Stomach (tissue), 9 donors: ENCODE results near the gene PKHD1. TPM values are rescaled to one million over a fixed set of nuclear protein-coding genes. Genes with fewer than 3 reads are reported as not detected.

ENCODE experiments used
- DNase-seq, 2 donors: peaks; one replicate each; pipeline versions ENCODE4 v3.0.0 to v3.0.0-alpha.2; 2013 to 2019
- H3K27ac ChIP-seq, 5 donors: fragments of 200-600 bp in 4 of 5; sonication (generic) in 4 of 5; one replicate each; pipeline ENCODE4 v1.5.1; 2013 to 2019; ENCODE audit warnings: mild to moderate bottlenecking in 1 of 5, moderate library complexity in 1 of 5
- H3K27me3 ChIP-seq, 3 donors: fragments of 200-600 bp; sonication (generic); one replicate each; pipeline ENCODE4 v1.5.1; 2017 to 2019; ENCODE audit warnings: mixed run types in 1 of 3
- H3K36me3 ChIP-seq, 4 donors: fragments of 200-600 bp; sonication (generic); 1 replicate in 3 of 4; 2 replicates in 1 of 4; pipeline ENCODE4 v1.5.1; 2016 to 2019
- H3K4me1 ChIP-seq, 4 donors: fragments of 200-600 bp; sonication (generic); one replicate each; pipeline ENCODE4 v1.5.1; 2016 to 2019
- H3K4me3 ChIP-seq, 4 donors: fragments of 200-600 bp; sonication (generic) in 3 of 4; one replicate each; pipeline ENCODE4 v1.5.1; 2016 to 2019; ENCODE audit warnings: mild to moderate bottlenecking in 1 of 4
- H3K9me3 ChIP-seq, 4 donors: fragments of 200-600 bp; sonication (generic); one replicate each; pipeline ENCODE4 v1.5.1; 2016 to 2019
- CTCF ChIP-seq, 7 experiments: fragments of 450-650 bp in 4 of 7; fragments of 200-600 bp in 3 of 7; sonication (generic) in 3 of 7; IDR thresholded peaks; one replicate each; pipeline ENCODE4 v1.5.1; 2016 to 2019; ENCODE audit warnings: antibody characterized with exemption in 7 of 7, control low read depth in 2 of 7, mild to moderate bottlenecking in 1 of 7
- EP300 ChIP-seq: sonication (generic); formaldehyde crosslinking; IDR thresholded peaks from one replicate; pipeline ENCODE4 v1.6.1; 2017; ENCODE audit warnings: antibody characterized with exemption
- POLR2A ChIP-seq, 4 donors: fragments of 450-650 bp; IDR thresholded peaks; one replicate each; pipeline ENCODE4 v1.6.1; 2016; ENCODE audit warnings: antibody characterized with exemption in 4 of 4, control low read depth in 2 of 4, mild to moderate bottlenecking in 1 of 4, moderate library complexity in 1 of 4
- POLR2AphosphoS5 ChIP-seq, 3 donors: sonication (generic); formaldehyde crosslinking; IDR thresholded peaks; one replicate each; pipeline ENCODE4 v1.6.1; 2016; ENCODE audit warnings: antibody characterized with exemption in 3 of 3
- WGBS, 5 donors: extraction: QIAGEN DNeasy Blood & Tissue Kit in 3 of 5; methylation state at CpG; one replicate each; pipeline versions ENCODE4 v1.1.5 to v1.1.7; 2013 to 2018; 5-methylcytosine and 5-hydroxymethylcytosine counted together
- intact Hi-C: fragments of 100-400 bp; cut with DNase I; formaldehyde crosslinking; loops from one replicate; pipeline ENCODE4 v1.15.1; 2023; ENCODE audit warnings: low total_unique reads
- polyA plus RNA-seq, 3 donors: library from polyadenylated mRNA; stranded (reverse); fragments of 200-250 nt; gene quantifications; one replicate each; pipeline ENCODE4 v1.2.3, GENCODE V29; 2013
- total RNA-seq, 5 donors: library from RNA; depleted of rRNA; stranded (reverse); fragments of >200 nt; gene quantifications; one replicate each; pipeline versions ENCODE4 v1.1.0 to v1.2.3, GENCODE V29; 2014 to 2016
- donor health status: healthy with polysubstance abuse.
- donor health status: Bipolar disorder and iron deficiency.
- donor health status: healthy.

PKHD1 gene
- total and polyA plus RNA-seq, 8 donors: 0.19 to 19.2 (median 4.6) TPM; not detected in 2

DNA sequence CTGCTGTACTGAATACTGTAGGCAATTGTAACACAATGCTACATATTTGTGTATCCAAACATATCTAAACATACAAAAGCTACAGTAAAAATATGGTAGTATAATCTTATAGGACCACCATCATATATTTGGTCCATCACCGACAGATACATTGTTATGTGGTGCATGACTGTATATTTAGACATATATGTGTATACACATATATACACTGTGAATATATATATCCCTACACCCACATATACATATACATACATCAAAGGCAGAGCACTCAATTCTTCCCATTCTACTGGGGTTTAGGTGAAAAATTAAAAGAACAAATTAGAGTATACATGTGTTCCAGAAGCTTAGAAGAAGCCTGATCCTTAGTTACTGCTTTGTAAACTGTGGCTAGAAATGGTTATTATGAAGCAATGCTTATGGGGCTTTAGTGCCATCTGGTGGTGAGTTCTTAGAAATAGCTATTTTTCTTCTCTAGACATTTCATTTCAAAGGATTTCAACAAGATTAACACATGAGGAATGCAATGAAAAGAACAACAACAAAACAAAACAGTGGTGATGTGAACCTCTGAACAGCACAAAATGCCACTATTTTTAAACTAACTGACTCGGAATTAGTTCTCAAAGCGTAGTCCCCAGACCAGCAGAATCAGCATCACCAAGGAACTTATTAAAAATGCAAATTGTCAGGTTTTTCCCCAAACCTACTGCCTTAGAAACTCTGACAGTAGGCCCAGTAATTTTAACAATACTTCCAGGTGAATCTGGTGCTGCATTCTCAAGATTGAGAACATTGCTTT is 38.0 kb downstream of the PKHD1 start:
- intact Hi-C loops: no loop called here

GRCh38 chr6:52046456-52046855 is 41.0 kb downstream of the PKHD1 start:
- Histone ChIP-seq H3K27ac (no peak overlapping the region), H3K9me3 (no peaks in the 10 kb centered on the region), H3K27me3 (no peaks in the 10 kb centered on the region), H3K36me3 (no peaks in the 10 kb centered on the region), H3K4me3 (no peak overlapping the region), H3K4me1 (no peaks in the 10 kb centered on the region)
- DNase-seq: no peak
- intact Hi-C loops: no loop called here
- TF ChIP-seq POLR2A (IDR thresholded peaks at IDR 0.05): no peak
- TF ChIP-seq CTCF (IDR thresholded peaks at IDR 0.05): no peak
- no peak for TF ChIP-seq POLR2AphosphoS5 (IDR thresholded peaks at IDR 0.05)
- no peak for TF ChIP-seq EP300
- 0 to 47% (median 21%) methylated on average over 1 of the region's 1 CpG for WGBS, 5 donors

More for the DNA sequence above, 38.0 kb downstream of the PKHD1 start:
- H3K4me1 ChIP-seq: no peaks in the 10 kb centered on the region
- no peak for TF ChIP-seq POLR2AphosphoS5 (IDR thresholded peaks at IDR 0.05)
- no peak for TF ChIP-seq POLR2A (IDR thresholded peaks at IDR 0.05)
- no peak for TF ChIP-seq EP300
- TF ChIP-seq CTCF (IDR thresholded peaks at IDR 0.05): peak in 4 of 7 experiments; percentile 16 to 57 (median 34)
- H3K4me3 ChIP-seq: no peak overlapping the region
- WGBS, 5 donors: 44 to 49% (median 45%) methylated on average over 3 of the region's 3 CpGs
- H3K9me3 ChIP-seq: no peaks in the 10 kb centered on the region
- DNase-seq: peak in 1 of 2 donors; percentile 64
- H3K27ac ChIP-seq: no peak overlapping the region
- no peaks in the 10 kb centered on the region for H3K27me3 ChIP-seq
- no peaks in the 10 kb centered on the region for H3K36me3 ChIP-seq

DNA sequence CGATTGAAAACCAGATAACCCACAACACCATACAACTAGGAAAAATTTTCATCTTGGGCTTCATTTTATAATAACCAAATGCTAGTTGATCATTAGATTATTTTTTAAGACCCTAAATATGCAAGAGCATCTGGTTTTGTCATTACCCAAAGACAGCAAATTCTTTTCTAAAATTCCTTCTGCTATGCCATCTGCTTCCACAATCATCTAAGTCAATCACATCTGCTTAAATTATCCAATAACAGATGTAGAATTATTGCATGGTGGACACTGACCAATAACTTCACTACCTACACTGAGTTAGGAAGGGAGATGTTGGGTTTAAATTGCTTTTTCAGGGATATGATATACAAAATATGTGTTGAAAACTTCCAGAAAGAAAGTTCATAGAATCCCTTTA is 41.9 kb downstream of the PKHD1 start:
- intact Hi-C loops: no loop called here
- Histone ChIP-seq H3K27me3 (no peaks in the 10 kb centered on the region), H3K4me1 (no peaks in the 10 kb centered on the region), H3K27ac (no peak overlapping the region), H3K36me3 (no peaks in the 10 kb centered on the region), H3K9me3 (no peaks in the 10 kb centered on the region), H3K4me3 (no peak overlapping the region)
- DNase-seq: no peak
- no peak for TF ChIP-seq CTCF (IDR thresholded peaks at IDR 0.05)
- no peak for TF ChIP-seq POLR2AphosphoS5 (IDR thresholded peaks at IDR 0.05)
- TF ChIP-seq EP300: no peak
- no peak for TF ChIP-seq POLR2A (IDR thresholded peaks at IDR 0.05)
- WGBS, 5 donors: 69 to 92% (median 74%) methylated on average over 1 of the region's 1 CpG

DNA sequence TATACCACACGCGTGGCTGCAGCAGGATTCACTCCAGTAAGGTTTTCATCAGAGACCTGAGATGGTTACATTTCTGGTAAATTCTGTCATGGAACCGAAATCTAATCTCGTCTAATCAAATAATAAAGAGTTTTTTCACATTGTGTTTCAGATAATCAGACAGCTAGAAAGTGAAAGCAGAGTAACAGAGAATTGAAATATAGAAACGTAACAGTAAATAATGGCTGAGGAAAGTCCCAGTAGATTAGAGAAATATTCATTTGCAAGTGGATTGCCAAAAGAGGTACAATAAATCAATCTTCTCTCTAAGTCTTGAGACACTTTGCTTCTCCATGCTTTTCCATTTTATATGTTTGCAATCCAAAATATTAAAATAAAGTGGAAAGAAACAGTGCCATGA is 42.4 kb downstream of the PKHD1 start:
- Histone ChIP-seq H3K36me3 (no peaks in the 10 kb centered on the region), H3K27ac (no peak overlapping the region), H3K4me1 (no peaks in the 10 kb centered on the region), H3K9me3 (no peaks in the 10 kb centered on the region), H3K4me3 (no peak overlapping the region), H3K27me3 (no peaks in the 10 kb centered on the region)
- intact Hi-C loops: no loop called here
- no peak for DNase-seq
- TF ChIP-seq POLR2A (IDR thresholded peaks at IDR 0.05): no peak
- no peak for TF ChIP-seq CTCF (IDR thresholded peaks at IDR 0.05)
- no peak for TF ChIP-seq POLR2AphosphoS5 (IDR thresholded peaks at IDR 0.05)
- no peak for TF ChIP-seq EP300
- WGBS, 5 donors: 66 to 83% (median 69%) methylated on average over 5 of the region's 5 CpGs
